HepG2 (cell line): ENCODE measurements around the gene KIAA1328. TPM values are rescaled to one million over a fixed set of nuclear protein-coding genes. Genes with fewer than 3 reads are reported as not detected.

ENCODE experiments used
- ATF7-NPFF ChIP-seq: sonication (generic); formaldehyde crosslinking; IDR thresholded peaks from 2 replicates; pipeline ENCODE4 v1.8.1; 2023; ENCODE audit warnings: mild to moderate bottlenecking, low read depth, missing genetic modification reagents, moderate library complexity
- EHMT2 ChIP-seq: fragments of 200-600 bp; sonication (generic); IDR thresholded peaks from 2 replicates; pipeline ENCODE4 v1.7.0; 2017; ENCODE audit warnings: antibody characterized with exemption, low read depth, low read length, borderline replicate concordance
- HDAC2 ChIP-seq: sonication (generic); formaldehyde crosslinking; IDR thresholded peaks from 2 replicates; pipeline ENCODE4 v1.4.0; 2020; ENCODE audit warnings: missing genetic modification reagents
- HDAC6 ChIP-seq: fragments of 200-600 bp; sonication (generic); IDR thresholded peaks from 2 replicates; pipeline ENCODE4 v1.7.0; 2017; ENCODE audit warnings: mild to moderate bottlenecking, antibody characterized with exemption, low read length, low read depth
- KAT7 ChIP-seq: IDR thresholded peaks from 2 replicates; pipeline ENCODE4 v1.6.1; 2018; ENCODE audit warnings: borderline replicate concordance, missing compliant biosample characterization
- KLF12 ChIP-seq: sonication (generic); formaldehyde crosslinking; IDR thresholded peaks from 2 replicates; pipeline ENCODE4 v1.4.0; 2020; ENCODE audit warnings: missing genetic modification reagents, borderline replicate concordance
- KLF16 ChIP-seq, 2 experiments: sonication (generic) in 1 of 2; formaldehyde crosslinking in 1 of 2; IDR thresholded peaks; 2 replicates each; pipeline versions ENCODE4 v1.6.1 to v1.8.0; 2016 to 2023; ENCODE audit warnings: missing genetic modification reagents in 2 of 2, missing compliant biosample characterization in 1 of 2
- MEIS1 ChIP-seq: sonication (generic); formaldehyde crosslinking; IDR thresholded peaks from 2 replicates; pipeline ENCODE4 v1.9.0; 2021; ENCODE audit warnings: mild to moderate bottlenecking, missing genetic modification reagents, moderate library complexity, borderline replicate concordance
- MIER2 ChIP-seq: IDR thresholded peaks from 2 replicates; pipeline ENCODE4 v1.6.1; 2016; ENCODE audit warnings: missing biosample characterization, missing genetic modification reagents
- MIXL1 ChIP-seq: IDR thresholded peaks from 2 replicates; pipeline ENCODE4 v1.6.1; 2016
- NFYB ChIP-seq: sonication (generic); formaldehyde crosslinking; IDR thresholded peaks from 2 replicates; pipeline ENCODE4 v1.4.0; 2020; ENCODE audit warnings: missing genetic modification reagents
- PHF8 ChIP-seq: sonication (generic); formaldehyde crosslinking; IDR thresholded peaks from 2 replicates; pipeline ENCODE4 v1.5.0; 2020; ENCODE audit warnings: missing genetic modification reagents
- POGZ ChIP-seq: sonication (generic); formaldehyde crosslinking; IDR thresholded peaks from 2 replicates; pipeline ENCODE4 v1.4.0; 2020; ENCODE audit warnings: mild to moderate bottlenecking, missing genetic modification reagents
- TCF7 ChIP-seq: sonication (generic); IDR thresholded peaks from 2 replicates; pipeline ENCODE4 v1.6.1; 2016; ENCODE audit warnings: antibody characterized with exemption, low read depth
- ZBTB25 ChIP-seq: IDR thresholded peaks from 2 replicates; pipeline ENCODE4 v1.6.1; 2018; ENCODE audit warnings: missing genetic modification reagents
- ZFY ChIP-seq: sonication (generic); formaldehyde crosslinking; IDR thresholded peaks from 2 replicates; pipeline ENCODE4 v1.4.0; 2020; ENCODE audit warnings: missing genetic modification reagents
- ZFYVE20 ChIP-seq: sonication (generic); formaldehyde crosslinking; IDR thresholded peaks from 2 replicates; pipeline ENCODE4 v1.8.0; 2023; ENCODE audit warnings: low read depth, mild to moderate bottlenecking, moderate library complexity, missing genetic modification reagents, borderline replicate concordance
- ZKSCAN8 ChIP-seq: IDR thresholded peaks from 2 replicates; pipeline ENCODE4 v1.6.1; 2016; ENCODE audit warnings: borderline replicate concordance, missing genetic modification reagents, missing compliant biosample characterization
- ZNF33A ChIP-seq: sonication (generic); formaldehyde crosslinking; IDR thresholded peaks from 2 replicates; pipeline ENCODE4 v1.5.1; 2020; ENCODE audit warnings: missing genetic modification reagents, mild to moderate bottlenecking, moderate library complexity, borderline replicate concordance
- ZNF546 ChIP-seq: sonication (generic); formaldehyde crosslinking; conservative IDR thresholded peaks from 2 replicates; pipeline ENCODE4 v1.8.1; 2023; ENCODE audit warnings: mild to moderate bottlenecking, missing genetic modification reagents
- ZNF550 ChIP-seq: sonication (generic); formaldehyde crosslinking; IDR thresholded peaks from 2 replicates; pipeline ENCODE4 v1.4.0; 2020; ENCODE audit warnings: mild to moderate bottlenecking, missing genetic modification reagents, borderline replicate concordance
- ZNF570 ChIP-seq: sonication (generic); formaldehyde crosslinking; IDR thresholded peaks from 2 replicates; pipeline ENCODE4 v1.4.0; 2020; ENCODE audit warnings: mild to moderate bottlenecking, missing genetic modification reagents, borderline replicate concordance
- ZNF746 ChIP-seq: sonication (generic); formaldehyde crosslinking; IDR thresholded peaks from 2 replicates; pipeline ENCODE4 v1.8.0; 2022; ENCODE audit warnings: mild to moderate bottlenecking, missing genetic modification reagents
- polyA plus RNA-seq, 8 experiments: library from polyadenylated mRNA; depleted of rRNA in 3 of 8; stranded (reverse) in 7 of 8; unstranded in 1 of 8; fragments of >200 nt; fragmentation: Illumina TruSeq in 4 of 8; extraction: Trizol in 4 of 8; gene quantifications; 2 replicates each; pipeline versions ENCODE4 v1.2.1 to v1.2.3, GENCODE V29; 2011 to 2016; ENCODE audit warnings: low read depth in 4 of 8, missing spikeins in 1 of 8, mixed read lengths in 1 of 8; ENCODE audit not compliant: insufficient read depth in 1 of 8
- total RNA-seq, 5 experiments: library from RNA; depleted of rRNA; stranded (reverse); fragments of >200 nt; fragmentation: Illumina TruSeq; extraction: Trizol; gene quantifications; 2 replicates each; pipeline ENCODE4 v1.2.3, GENCODE V29; 2016; ENCODE audit warnings: low read depth in 1 of 5
- TF ChIP-seq, protein P1 (sequence below): sonication (generic); formaldehyde crosslinking; IDR thresholded peaks from 2 replicates; pipeline ENCODE4 v1.4.0; 2020; ENCODE audit warnings: missing genetic modification reagents
- TF ChIP-seq, protein P2 (sequence below): sonication (generic); formaldehyde crosslinking; IDR thresholded peaks from 2 replicates; pipeline ENCODE4 v1.5.1; 2020; ENCODE audit warnings: missing genetic modification reagents, mild to moderate bottlenecking, borderline replicate concordance

KIAA1328 gene
- total and polyA plus RNA-seq, 2 of the 13 experiments (the other 11 are each of a cell fraction or from before 2014, with no cell fraction given) = 4.1 to 6.0 TPM

- TF ChIP-seq, protein P1, sequence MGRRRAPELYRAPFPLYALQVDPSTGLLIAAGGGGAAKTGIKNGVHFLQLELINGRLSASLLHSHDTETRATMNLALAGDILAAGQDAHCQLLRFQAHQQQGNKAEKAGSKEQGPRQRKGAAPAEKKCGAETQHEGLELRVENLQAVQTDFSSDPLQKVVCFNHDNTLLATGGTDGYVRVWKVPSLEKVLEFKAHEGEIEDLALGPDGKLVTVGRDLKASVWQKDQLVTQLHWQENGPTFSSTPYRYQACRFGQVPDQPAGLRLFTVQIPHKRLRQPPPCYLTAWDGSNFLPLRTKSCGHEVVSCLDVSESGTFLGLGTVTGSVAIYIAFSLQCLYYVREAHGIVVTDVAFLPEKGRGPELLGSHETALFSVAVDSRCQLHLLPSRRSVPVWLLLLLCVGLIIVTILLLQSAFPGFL (CRISPR knock-in tag) = no peak
- TF ChIP-seq MEIS1 (CRISPR knock-in tag) = no peak
- peak; percentile 85 for TF ChIP-seq POGZ
- no peak; the same call in 1 of the 2 replicates for TF ChIP-seq ZKSCAN8
- TF ChIP-seq KLF12 (CRISPR knock-in tag) = peak; percentile 36; the same call in 1 of the 2 replicates
- no peak for TF ChIP-seq MIER2 (CRISPR knock-in tag)
- TF ChIP-seq KAT7 = peak; percentile 11; the same call in 1 of the 2 replicates
- TF ChIP-seq ZFY (CRISPR knock-in tag) = peak; percentile 84
- TF ChIP-seq ZFYVE20 (CRISPR knock-in tag) = 0 out of 2 replicates have a peak, but pooled peaks have one; percentile 16
- TF ChIP-seq, protein P2, sequence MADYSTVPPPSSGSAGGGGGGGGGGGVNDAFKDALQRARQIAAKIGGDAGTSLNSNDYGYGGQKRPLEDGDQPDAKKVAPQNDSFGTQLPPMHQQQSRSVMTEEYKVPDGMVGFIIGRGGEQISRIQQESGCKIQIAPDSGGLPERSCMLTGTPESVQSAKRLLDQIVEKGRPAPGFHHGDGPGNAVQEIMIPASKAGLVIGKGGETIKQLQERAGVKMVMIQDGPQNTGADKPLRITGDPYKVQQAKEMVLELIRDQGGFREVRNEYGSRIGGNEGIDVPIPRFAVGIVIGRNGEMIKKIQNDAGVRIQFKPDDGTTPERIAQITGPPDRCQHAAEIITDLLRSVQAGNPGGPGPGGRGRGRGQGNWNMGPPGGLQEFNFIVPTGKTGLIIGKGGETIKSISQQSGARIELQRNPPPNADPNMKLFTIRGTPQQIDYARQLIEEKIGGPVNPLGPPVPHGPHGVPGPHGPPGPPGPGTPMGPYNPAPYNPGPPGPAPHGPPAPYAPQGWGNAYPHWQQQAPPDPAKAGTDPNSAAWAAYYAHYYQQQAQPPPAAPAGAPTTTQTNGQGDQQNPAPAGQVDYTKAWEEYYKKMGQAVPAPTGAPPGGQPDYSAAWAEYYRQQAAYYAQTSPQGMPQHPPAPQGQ (CRISPR knock-in tag) = no peak
- TF ChIP-seq ZBTB25 (CRISPR knock-in tag) = peak; percentile 71; the same call in 1 of the 2 replicates
- TF ChIP-seq NFYB (CRISPR knock-in tag) = peak; percentile 68
- TF ChIP-seq ZNF550 = no peak
- peak; percentile 57 for TF ChIP-seq HDAC2 (CRISPR knock-in tag)
- 0 out of 4 replicates have a peak, but pooled peaks of 1 of the 2 experiments have one; percentile 49 for TF ChIP-seq KLF16 (CRISPR knock-in tag; IDR thresholded peaks at IDR 0.05)
- peak; percentile 3; the same call in 1 of the 2 replicates for TF ChIP-seq ATF7-NPFF (CRISPR knock-in tag)
- TF ChIP-seq HDAC6 = no peak
- no peak for TF ChIP-seq EHMT2
- TF ChIP-seq ZNF33A (CRISPR knock-in tag) = no peak
- peak; percentile 19; the same call in 1 of the 2 replicates for TF ChIP-seq ZNF746 (CRISPR knock-in tag)
- TF ChIP-seq MIXL1 (CRISPR knock-in tag) = 0 out of 2 replicates have a peak, but pooled peaks have one; percentile 43
- peak; percentile 84 for TF ChIP-seq PHF8
- no peak for TF ChIP-seq TCF7
- peak; percentile 14; the same call in 1 of the 2 replicates for TF ChIP-seq ZNF570 (CRISPR knock-in tag)
- TF ChIP-seq ZNF546 (CRISPR knock-in tag) = peak; percentile 42; the same call in 1 of the 2 replicates
These were observed at the start of gene KIAA1328, which contains the start of gene TPGS2 (continued) for GRCh38 chr18:36828630-36829361.
